Calu3 (cell line): ENCODE results near the gene IMMP1L. TPM values are rescaled to one million over a fixed set of nuclear protein-coding genes. Genes with fewer than 3 reads are reported as not detected.

Experiments
- BruUV-seq: library from RNA; stranded (reverse); fragments of 400-500 nt; replicated peaks from 2 replicates; lab custom pipeline; 2021; lab: Mats Ljungman, UMichigan
- CTCF ChIA-PET: fragments of 300-600 bp; sonication (Branson Sonifier 250); formaldehyde crosslinking; loops from one replicate; lab custom pipeline; 2022; ENCODE audit warnings: antibody characterized with exemption; lab: Charles Lee
- DNase-seq: peaks from one replicate; pipeline ENCODE4 v3.0.0; 2022
- H3K27ac Mint-ChIP-seq: one replicate; pipeline ENCODE4 v1.8.0; 2022; ENCODE audit warnings: mixed read lengths; ENCODE audit not compliant: unreplicated experiment
- H3K27me3 Mint-ChIP-seq: one replicate; pipeline ENCODE4 v1.8.0; 2022; ENCODE audit warnings: mixed read lengths; ENCODE audit not compliant: unreplicated experiment
- H3K36me3 Mint-ChIP-seq: one replicate; pipeline ENCODE4 v1.8.0; 2022; ENCODE audit warnings: mild to moderate bottlenecking, moderate library complexity, mixed read lengths; ENCODE audit not compliant: insufficient read depth, unreplicated experiment
- H3K4me1 Mint-ChIP-seq: one replicate; pipeline ENCODE4 v1.8.0; 2022; ENCODE audit warnings: mild to moderate bottlenecking, low read depth, mixed read lengths; ENCODE audit not compliant: unreplicated experiment
- H3K4me3 Mint-ChIP-seq: one replicate; pipeline ENCODE4 v1.8.0; 2022; ENCODE audit warnings: mild to moderate bottlenecking, low read depth, moderate library complexity, mixed read lengths; ENCODE audit not compliant: unreplicated experiment
- H3K9me3 Mint-ChIP-seq: one replicate; pipeline ENCODE4 v1.8.0; 2022; ENCODE audit warnings: low read depth, mixed read lengths; ENCODE audit not compliant: unreplicated experiment
- intact Hi-C: fragments of 100-400 bp; cut with micrococcal nuclease; formaldehyde crosslinking; loops from one replicate; pipeline ENCODE4 v1.10.0; 2022; ENCODE audit not compliant: unreplicated experiment
- total RNA-seq: library from RNA; stranded (reverse); gene quantifications from 2 replicates; pipeline ENCODE4 v1.2.3, GENCODE V29; 2022
- TF ChIP-seq, protein P1 (sequence below): fragments of 200-600 bp; IDR thresholded peaks from one replicate; pipeline ENCODE4 v1.8.0; 2022; ENCODE audit warnings: antibody characterized with exemption; ENCODE audit not compliant: unreplicated experiment

The IMMP1L gene
- total RNA-seq, 1 experiment from 2014 or later = 22.9 TPM

- BruUV-seq = no TSS peak
- CTCF ChIA-PET = no interaction called here
- H3K27me3 Mint-ChIP-seq = no peaks in the 10 kb centered on the region
- no peaks in the 10 kb centered on the region for H3K9me3 Mint-ChIP-seq
- no peaks in the 10 kb centered on the region for H3K4me1 Mint-ChIP-seq
- H3K4me3 Mint-ChIP-seq = no peak overlapping the region
- no peak overlapping the region for H3K27ac Mint-ChIP-seq
- intact Hi-C loops = no loop called here
- H3K36me3 Mint-ChIP-seq = no peaks in the 10 kb centered on the region
- DNase-seq = no peak
- TF ChIP-seq, protein P1, sequence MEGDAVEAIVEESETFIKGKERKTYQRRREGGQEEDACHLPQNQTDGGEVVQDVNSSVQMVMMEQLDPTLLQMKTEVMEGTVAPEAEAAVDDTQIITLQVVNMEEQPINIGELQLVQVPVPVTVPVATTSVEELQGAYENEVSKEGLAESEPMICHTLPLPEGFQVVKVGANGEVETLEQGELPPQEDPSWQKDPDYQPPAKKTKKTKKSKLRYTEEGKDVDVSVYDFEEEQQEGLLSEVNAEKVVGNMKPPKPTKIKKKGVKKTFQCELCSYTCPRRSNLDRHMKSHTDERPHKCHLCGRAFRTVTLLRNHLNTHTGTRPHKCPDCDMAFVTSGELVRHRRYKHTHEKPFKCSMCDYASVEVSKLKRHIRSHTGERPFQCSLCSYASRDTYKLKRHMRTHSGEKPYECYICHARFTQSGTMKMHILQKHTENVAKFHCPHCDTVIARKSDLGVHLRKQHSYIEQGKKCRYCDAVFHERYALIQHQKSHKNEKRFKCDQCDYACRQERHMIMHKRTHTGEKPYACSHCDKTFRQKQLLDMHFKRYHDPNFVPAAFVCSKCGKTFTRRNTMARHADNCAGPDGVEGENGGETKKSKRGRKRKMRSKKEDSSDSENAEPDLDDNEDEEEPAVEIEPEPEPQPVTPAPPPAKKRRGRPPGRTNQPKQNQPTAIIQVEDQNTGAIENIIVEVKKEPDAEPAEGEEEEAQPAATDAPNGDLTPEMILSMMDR = no peak
Observed at GRCh38 chr11:31477528-31478222, 31.7 kb downstream of the IMMP1L start.

DNA sequence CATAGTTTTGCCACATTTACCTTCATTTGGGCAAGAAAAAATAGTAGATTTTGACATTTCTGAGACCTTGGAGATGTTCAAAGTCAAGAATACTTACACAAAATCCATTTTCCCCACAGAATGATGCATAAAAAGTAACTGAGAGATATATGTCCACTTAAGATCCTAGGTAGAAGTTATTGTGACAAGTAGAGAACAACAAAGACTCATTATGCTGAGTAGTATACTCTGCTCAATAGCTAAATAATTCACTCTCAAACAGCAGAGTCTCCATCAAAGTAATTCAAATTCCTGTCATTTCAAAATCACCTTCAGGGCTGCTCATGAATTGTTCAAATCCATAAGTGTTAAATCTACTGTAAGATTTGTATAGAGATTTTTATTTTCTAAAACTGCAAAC is 35.3 kb downstream of the IMMP1L start:
- no TSS peak for BruUV-seq
- H3K9me3 Mint-ChIP-seq = no peaks in the 10 kb centered on the region
- no peaks in the 10 kb centered on the region for H3K27me3 Mint-ChIP-seq
- TF ChIP-seq, protein P1 = no peak
- H3K27ac Mint-ChIP-seq = no peak overlapping the region
- H3K4me1 Mint-ChIP-seq = no peaks in the 10 kb centered on the region
- no peak for DNase-seq
- intact Hi-C loops = no loop called here
- H3K4me3 Mint-ChIP-seq = no peak overlapping the region
- no peaks in the 10 kb centered on the region for H3K36me3 Mint-ChIP-seq
- CTCF ChIA-PET = no interaction called here

DNA sequence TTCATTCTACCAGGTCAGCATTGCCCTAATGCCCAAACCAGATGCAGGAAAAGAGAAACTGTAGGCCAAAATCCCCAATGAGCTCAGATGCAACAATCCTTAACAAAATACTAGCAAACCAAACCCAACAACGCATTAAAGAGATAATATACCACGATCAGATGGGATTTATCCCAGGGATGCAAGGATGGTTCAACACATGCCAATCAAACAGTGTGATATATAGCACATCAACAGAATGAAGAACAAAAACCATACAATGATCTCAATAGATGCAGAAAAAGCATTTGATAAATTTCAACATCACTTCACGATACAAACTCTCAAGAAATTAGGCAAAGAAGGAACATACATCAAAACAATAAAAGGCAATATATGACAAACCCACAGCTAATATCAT is 45.0 kb downstream of the IMMP1L start:
- no peak overlapping the region for H3K4me3 Mint-ChIP-seq
- H3K4me1 Mint-ChIP-seq = no peaks in the 10 kb centered on the region

GRCh38 chr11:31455177-31455576 is 54.2 kb downstream of the IMMP1L start:
- no TSS peak for BruUV-seq
- no peak for DNase-seq
- H3K4me1 Mint-ChIP-seq = no peaks in the 10 kb centered on the region
- TF ChIP-seq, protein P1 = no peak
- intact Hi-C loops = no loop called here
- H3K27ac Mint-ChIP-seq = no peak overlapping the region
- H3K4me3 Mint-ChIP-seq = no peak overlapping the region
- CTCF ChIA-PET = no interaction called here
- no peaks in the 10 kb centered on the region for H3K36me3 Mint-ChIP-seq
- H3K9me3 Mint-ChIP-seq = no peaks in the 10 kb centered on the region
- no peaks in the 10 kb centered on the region for H3K27me3 Mint-ChIP-seq

More for the DNA sequence above, 45.0 kb downstream of the IMMP1L start:
- H3K9me3 Mint-ChIP-seq = peaks cover 3% of the 10 kb centered on the region
- TF ChIP-seq, protein P1 = no peak
- CTCF ChIA-PET = no interaction called here
- no TSS peak for BruUV-seq
- no peak overlapping the region for H3K27ac Mint-ChIP-seq
- intact Hi-C loops = no loop called here
- no peak for DNase-seq
- H3K36me3 Mint-ChIP-seq = no peaks in the 10 kb centered on the region
- H3K27me3 Mint-ChIP-seq = no peaks in the 10 kb centered on the region
